ENCODE measurements around the gene DDX10. TPM values are rescaled to one million over a fixed set of nuclear protein-coding genes. Genes with fewer than 3 reads are reported as not detected.

The DDX10 gene
- total RNA-seq, 1 donor: 20.3 TPM

DNA sequence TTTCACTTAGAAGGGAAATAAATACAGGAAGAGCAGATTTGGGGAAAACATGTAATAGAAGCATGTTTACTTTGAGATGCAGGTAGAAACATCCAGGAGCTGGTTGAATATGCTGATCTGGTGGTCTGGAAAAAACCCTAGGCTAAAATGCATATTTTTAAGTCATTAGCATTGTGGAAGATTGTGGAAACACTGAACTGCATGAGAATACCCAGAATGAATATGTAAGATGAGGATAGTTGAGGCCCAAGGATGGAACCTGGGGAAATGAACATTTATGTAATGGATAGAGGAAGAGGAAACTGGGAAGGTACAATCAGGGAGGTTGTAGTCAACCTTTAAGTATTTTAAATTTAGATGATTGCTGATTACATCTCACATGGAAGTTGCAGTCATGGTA is 269.4 kb downstream of the DDX10 start:
- DNase-seq (ENCODE audit: low read depth): no peak
- TF ChIP-seq, protein P1, sequence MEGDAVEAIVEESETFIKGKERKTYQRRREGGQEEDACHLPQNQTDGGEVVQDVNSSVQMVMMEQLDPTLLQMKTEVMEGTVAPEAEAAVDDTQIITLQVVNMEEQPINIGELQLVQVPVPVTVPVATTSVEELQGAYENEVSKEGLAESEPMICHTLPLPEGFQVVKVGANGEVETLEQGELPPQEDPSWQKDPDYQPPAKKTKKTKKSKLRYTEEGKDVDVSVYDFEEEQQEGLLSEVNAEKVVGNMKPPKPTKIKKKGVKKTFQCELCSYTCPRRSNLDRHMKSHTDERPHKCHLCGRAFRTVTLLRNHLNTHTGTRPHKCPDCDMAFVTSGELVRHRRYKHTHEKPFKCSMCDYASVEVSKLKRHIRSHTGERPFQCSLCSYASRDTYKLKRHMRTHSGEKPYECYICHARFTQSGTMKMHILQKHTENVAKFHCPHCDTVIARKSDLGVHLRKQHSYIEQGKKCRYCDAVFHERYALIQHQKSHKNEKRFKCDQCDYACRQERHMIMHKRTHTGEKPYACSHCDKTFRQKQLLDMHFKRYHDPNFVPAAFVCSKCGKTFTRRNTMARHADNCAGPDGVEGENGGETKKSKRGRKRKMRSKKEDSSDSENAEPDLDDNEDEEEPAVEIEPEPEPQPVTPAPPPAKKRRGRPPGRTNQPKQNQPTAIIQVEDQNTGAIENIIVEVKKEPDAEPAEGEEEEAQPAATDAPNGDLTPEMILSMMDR (IDR thresholded peaks at IDR 0.05; ENCODE audit: insufficient read depth, low read depth, low read length): no peak
- no peak overlapping the region for H3K4me3 ChIP-seq (ENCODE audit: low read depth, low read length)

- no peak overlapping the region for H3K4me3 ChIP-seq (ENCODE audit: low read depth, low read length)
- TF ChIP-seq, protein P1 (IDR thresholded peaks at IDR 0.05; ENCODE audit: insufficient read depth, low read depth, low read length): no peak
- no peak for DNase-seq (ENCODE audit: low read depth)
Measured at GRCh38 chr11:108934696-108935095, 269.8 kb downstream of the DDX10 start.

DNA sequence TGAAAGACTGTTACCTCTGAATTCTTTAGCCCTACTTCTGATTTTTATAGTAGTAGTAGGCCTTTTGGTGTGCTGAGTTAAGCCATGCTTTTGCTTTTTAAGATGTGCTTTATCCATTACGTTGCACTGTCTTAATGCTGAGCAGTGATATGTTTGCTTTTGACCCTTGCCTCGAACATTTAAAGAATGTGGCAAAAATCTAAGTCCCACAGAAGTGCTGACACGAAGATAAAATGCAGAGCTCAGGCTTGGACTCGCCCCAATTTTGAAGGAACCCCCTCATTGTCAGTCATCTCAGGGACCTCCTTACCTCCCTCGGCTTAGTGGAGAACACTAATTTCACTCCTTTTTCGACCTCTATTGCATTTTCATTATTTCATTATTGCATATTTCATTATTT is 272.9 kb downstream of the DDX10 start:
- DNase-seq (ENCODE audit: low read depth): no peak
- no peak overlapping the region for H3K4me3 ChIP-seq (ENCODE audit: low read depth, low read length)
- TF ChIP-seq, protein P1 (IDR thresholded peaks at IDR 0.05; ENCODE audit: insufficient read depth, low read depth, low read length): no peak

DNA sequence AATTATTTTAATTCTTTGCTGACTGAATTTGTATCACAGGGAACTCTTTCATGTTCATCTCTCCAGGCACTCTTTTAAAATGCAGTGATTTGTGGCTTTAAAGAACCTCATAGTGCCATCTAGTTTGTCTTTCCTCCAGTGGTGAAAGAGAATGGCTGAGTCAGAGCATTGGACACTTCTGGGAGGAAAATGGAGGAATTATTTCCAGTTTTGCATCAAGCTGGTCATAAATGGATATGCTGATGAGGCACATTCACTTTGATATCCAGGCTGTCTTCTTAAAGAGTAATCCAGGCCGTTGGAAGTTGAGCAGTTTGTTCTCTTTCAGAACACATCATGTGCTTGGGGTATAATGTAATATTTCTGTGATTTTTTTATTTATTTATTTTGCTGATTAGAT is 273.7 kb downstream of the DDX10 start:
- no peak overlapping the region for H3K4me3 ChIP-seq (ENCODE audit: low read depth, low read length)
- TF ChIP-seq, protein P1 (IDR thresholded peaks at IDR 0.05; ENCODE audit: insufficient read depth, low read depth, low read length): no peak
- no peak for DNase-seq (ENCODE audit: low read depth)

DNA sequence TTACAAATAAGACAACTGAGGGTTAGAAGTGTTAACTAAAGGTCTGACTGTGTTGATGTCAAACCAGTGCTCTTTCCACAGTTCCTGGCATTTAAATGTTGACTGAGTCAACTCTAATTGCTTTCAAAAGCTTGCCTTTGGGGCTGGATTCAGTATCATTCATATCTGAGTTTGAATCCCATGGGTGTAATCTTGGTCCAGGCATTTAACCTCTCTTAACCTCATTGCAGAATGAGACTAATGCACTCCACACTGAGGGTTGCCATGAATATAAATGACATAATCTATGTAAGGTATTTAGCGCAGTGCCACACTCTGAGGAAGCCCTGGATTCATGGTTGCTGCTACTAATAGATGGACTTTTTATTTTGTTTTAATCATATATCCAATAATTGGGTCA is 274.3 kb downstream of the DDX10 start:
- DNase-seq (ENCODE audit: low read depth): no peak
- TF ChIP-seq, protein P1 (IDR thresholded peaks at IDR 0.05; ENCODE audit: insufficient read depth, low read depth, low read length): no peak
- H3K4me3 ChIP-seq (ENCODE audit: low read depth, low read length): no peak overlapping the region

- H3K4me3 ChIP-seq (ENCODE audit: low read depth, low read length): no peak overlapping the region
- no peak for DNase-seq (ENCODE audit: low read depth)
- TF ChIP-seq, protein P1 (IDR thresholded peaks at IDR 0.05; ENCODE audit: insufficient read depth, low read depth, low read length): no peak
Measured at GRCh38 chr11:108943853-108944252, 279.0 kb downstream of the DDX10 start.

DNA sequence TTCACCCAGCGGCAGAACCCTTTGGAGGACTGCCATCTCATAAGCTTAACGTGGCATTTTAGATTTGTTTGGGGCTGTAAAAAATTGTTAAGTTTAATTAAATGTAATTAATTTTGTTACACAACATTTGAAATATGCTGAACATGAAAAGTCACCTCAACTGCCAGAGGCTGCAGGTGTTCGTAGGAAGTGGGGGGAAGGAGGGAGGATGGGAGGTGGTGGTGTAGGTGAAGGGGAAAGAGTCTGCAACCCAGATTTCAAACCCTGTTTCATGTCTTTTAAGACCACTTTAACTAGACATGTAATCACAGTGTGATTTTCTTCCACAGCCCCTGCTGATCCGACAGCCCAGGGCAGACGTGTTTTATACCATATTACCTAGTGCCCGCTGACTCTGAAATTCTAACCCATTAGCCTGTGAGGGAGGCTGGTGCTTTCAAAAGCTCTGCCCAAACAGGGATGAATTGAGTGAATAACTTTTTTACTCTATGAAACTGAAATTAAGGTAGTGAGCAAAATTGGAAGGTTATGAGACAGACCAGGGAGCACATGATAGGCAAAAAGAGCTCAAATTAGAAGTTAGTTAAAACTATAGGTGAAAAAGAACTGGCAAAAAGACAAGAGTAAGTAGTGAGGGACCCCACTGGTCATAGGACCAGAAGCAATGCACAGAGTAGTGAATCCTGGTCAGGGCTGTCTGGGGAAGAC is 279.8 kb downstream of the DDX10 start:
- TF ChIP-seq, protein P1 (IDR thresholded peaks at IDR 0.05; ENCODE audit: insufficient read depth, low read depth, low read length): no peak
- DNase-seq (ENCODE audit: low read depth): no peak

More for the DNA sequence above, 279.8 kb downstream of the DDX10 start:
- H3K4me3 ChIP-seq (ENCODE audit: low read depth, low read length): no peak overlapping the region
